Measurements from ENCODE around the gene BCL11A.

The BCL11A gene

DNA sequence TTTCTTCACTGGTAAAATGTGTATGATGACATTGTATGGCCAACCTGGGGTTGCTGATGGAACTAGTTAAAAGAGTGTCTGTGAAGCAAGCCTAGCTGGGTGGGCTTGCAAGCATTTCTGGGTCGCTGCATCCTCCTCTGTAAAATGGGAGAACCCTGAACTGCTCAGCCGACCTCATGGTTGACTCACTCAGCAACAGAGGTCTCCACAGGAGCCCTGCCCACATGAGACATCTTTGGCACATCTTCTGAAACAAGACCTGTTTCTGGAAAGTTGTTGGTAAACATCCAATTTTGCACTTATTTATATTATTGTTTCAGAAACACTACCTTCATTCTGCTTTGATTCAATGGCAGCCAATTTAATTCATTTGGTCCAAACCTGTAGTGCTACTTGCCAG is 52.6 kb downstream of the BCL11A start:
- Histone ChIP-seq H3K36me3 (ENCODE audit: control insufficient read depth, insufficient read depth, low read length) (no peaks in the 10 kb centered on the region), H3K4me3 (replicated peaks; ENCODE audit: low read depth, low read length) (no peak overlapping the region), H3K27me3 (replicated peaks; ENCODE audit: control insufficient read depth, insufficient read depth, low read length) (no peaks in the 10 kb centered on the region)
- DNase-seq (ENCODE audit: extremely low read depth, insufficient read length) = no peak
- TF ChIP-seq, protein P1, sequence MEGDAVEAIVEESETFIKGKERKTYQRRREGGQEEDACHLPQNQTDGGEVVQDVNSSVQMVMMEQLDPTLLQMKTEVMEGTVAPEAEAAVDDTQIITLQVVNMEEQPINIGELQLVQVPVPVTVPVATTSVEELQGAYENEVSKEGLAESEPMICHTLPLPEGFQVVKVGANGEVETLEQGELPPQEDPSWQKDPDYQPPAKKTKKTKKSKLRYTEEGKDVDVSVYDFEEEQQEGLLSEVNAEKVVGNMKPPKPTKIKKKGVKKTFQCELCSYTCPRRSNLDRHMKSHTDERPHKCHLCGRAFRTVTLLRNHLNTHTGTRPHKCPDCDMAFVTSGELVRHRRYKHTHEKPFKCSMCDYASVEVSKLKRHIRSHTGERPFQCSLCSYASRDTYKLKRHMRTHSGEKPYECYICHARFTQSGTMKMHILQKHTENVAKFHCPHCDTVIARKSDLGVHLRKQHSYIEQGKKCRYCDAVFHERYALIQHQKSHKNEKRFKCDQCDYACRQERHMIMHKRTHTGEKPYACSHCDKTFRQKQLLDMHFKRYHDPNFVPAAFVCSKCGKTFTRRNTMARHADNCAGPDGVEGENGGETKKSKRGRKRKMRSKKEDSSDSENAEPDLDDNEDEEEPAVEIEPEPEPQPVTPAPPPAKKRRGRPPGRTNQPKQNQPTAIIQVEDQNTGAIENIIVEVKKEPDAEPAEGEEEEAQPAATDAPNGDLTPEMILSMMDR (IDR thresholded peaks at IDR 0.05; ENCODE audit: insufficient read depth, low read length, poor library complexity, severe bottlenecking) = no peak

DNA sequence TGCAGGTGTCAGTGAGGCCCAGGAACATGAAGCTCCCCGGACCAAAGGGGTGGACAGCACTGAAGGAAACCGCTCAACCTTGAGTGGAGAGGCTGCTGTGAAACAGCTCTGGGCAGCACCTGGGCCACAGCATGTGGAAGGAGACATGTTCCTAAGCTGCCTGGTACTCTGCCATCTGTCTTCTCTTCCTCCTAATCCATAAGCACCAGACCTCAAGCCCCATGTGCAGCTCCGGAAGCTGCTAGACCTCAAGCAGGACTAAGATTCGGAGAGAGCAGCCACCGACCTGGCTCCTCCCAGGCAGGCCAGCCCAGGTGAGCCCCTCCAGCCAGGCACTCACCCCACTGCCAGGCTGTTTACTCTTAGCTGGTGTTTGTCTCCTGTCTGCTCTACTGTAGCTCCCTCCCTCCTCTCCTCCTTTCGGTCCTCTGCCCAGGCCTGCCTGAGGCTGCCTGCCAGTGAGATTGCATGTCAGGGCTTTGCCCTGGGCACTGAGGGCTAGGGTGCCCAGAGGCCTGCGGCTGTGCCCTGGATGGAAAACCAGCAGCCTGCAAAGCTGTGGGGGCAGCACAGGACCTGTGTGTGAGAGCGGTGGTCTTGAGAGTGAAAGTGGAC is 53.7 kb downstream of the BCL11A start:
- no peaks in the 10 kb centered on the region for H3K27me3 ChIP-seq (replicated peaks; ENCODE audit: control insufficient read depth, insufficient read depth, low read length)
- no peak overlapping the region for H3K4me3 ChIP-seq (replicated peaks; ENCODE audit: low read depth, low read length)
- TF ChIP-seq, protein P1 (IDR thresholded peaks at IDR 0.05; ENCODE audit: insufficient read depth, low read length, poor library complexity, severe bottlenecking) = no peak
- H3K36me3 ChIP-seq (ENCODE audit: control insufficient read depth, insufficient read depth, low read length) = no peaks in the 10 kb centered on the region
- DNase-seq (ENCODE audit: extremely low read depth, insufficient read length) = no peak

DNA sequence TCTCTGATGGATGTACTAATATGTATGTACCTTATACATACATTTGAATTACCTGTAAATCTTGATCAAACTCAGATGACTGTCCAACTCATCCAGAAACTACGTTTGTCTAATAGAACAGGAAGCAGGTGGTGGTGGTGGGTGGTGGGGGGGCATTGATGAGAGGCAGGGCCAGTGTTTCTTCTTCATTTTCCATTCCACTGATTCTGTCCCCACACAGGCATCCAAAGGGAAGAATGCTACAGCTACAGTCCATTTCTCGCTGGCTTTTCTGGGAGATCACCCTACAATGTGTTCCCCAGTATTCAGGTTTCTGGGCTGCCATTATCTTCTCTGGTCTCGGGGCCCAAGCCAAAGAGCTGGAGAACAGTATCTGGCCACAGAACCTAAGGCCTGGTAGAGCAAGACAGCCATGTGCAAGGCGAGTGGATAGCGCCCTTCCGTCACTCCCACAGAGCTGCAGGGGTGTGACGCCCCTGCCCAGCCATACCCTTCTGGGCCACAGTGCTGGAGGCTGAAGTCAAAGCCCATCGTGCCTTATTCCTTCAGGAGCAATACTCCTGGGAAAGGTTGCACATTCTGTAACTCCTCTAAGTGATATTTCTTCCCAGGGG is 54.5 kb downstream of the BCL11A start:
- no peaks in the 10 kb centered on the region for H3K36me3 ChIP-seq (ENCODE audit: control insufficient read depth, insufficient read depth, low read length)
- no peaks in the 10 kb centered on the region for H3K27me3 ChIP-seq (replicated peaks; ENCODE audit: control insufficient read depth, insufficient read depth, low read length)
- TF ChIP-seq, protein P1 (IDR thresholded peaks at IDR 0.05; ENCODE audit: insufficient read depth, low read length, poor library complexity, severe bottlenecking) = no peak
- H3K4me3 ChIP-seq (replicated peaks; ENCODE audit: low read depth, low read length) = no peak overlapping the region
- no peak for DNase-seq (ENCODE audit: extremely low read depth, insufficient read length)

DNA sequence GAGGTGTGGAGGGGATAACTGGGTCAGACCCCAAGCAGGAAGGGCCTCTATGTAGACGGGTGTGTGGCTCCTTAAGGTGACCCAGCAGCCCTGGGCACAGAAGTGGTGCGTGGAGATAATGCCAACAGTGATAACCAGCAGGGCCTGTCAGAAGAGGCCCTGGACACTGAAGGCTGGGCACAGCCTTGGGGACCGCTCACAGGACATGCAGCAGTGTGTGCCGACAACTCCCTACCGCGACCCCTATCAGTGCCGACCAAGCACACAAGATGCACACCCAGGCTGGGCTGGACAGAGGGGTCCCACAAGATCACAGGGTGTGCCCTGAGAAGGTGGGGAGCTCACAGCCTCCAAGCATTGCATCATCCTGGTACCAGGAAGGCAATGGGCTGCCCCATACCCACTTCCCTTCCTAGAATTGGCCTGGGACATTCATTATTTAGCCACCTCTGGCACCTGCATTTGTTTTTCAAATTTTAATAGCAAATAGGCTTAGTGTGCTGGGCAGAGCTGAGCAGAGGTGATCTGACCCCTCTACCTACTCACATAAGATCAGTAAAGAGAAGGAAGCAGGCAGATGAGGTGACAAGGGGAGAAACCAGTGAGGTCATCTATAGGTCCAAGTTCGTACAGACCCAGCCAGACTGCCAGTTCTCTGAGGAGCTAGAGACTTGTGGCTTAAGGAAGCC is 55.2 kb downstream of the BCL11A start:
- H3K4me3 ChIP-seq (replicated peaks; ENCODE audit: low read depth, low read length) = no peak overlapping the region
- H3K27me3 ChIP-seq (replicated peaks; ENCODE audit: control insufficient read depth, insufficient read depth, low read length) = no peaks in the 10 kb centered on the region
- TF ChIP-seq, protein P1 (IDR thresholded peaks at IDR 0.05; ENCODE audit: insufficient read depth, low read length, poor library complexity, severe bottlenecking) = no peak
- no peaks in the 10 kb centered on the region for H3K36me3 ChIP-seq (ENCODE audit: control insufficient read depth, insufficient read depth, low read length)
- no peak for DNase-seq (ENCODE audit: extremely low read depth, insufficient read length)

DNA sequence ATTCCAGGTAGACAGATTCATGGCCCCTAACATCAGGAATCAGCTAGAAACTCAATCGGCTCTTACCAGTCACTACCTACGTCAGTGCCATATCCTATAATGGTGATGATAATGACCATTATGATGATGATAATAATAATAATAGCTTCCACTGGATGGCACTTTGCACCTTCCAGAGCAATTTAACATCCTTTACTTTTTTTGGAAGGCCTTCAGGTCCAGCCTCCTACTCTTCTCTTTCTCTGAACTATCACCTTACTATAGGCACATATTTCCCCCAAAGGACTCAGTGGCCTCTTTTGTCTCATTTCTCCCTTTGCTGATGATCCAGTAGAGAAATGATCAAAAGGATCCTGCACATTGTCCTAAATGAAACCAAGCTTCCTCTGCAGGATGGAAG is 56.0 kb downstream of the BCL11A start:
- Histone ChIP-seq H3K4me3 (replicated peaks; ENCODE audit: low read depth, low read length) (no peak overlapping the region), H3K36me3 (ENCODE audit: control insufficient read depth, insufficient read depth, low read length) (no peaks in the 10 kb centered on the region), H3K27me3 (replicated peaks; ENCODE audit: control insufficient read depth, insufficient read depth, low read length) (no peaks in the 10 kb centered on the region)
- TF ChIP-seq, protein P1 (IDR thresholded peaks at IDR 0.05; ENCODE audit: insufficient read depth, low read length, poor library complexity, severe bottlenecking) = no peak
- no peak for DNase-seq (ENCODE audit: extremely low read depth, insufficient read length)

Measured in GM06990 (cell line).